HUES48 (cell line): Measurements from ENCODE around the gene PTEN.

Experiments used
- H3K27ac ChIP-seq: one replicate; pipeline ENCODE4 v1.7.0; 2013; ENCODE audit warnings: low read depth, low read length, inconsistent platforms
- H3K27me3 ChIP-seq: 2 replicates; pipeline ENCODE4 v1.6.1; 2013; ENCODE audit warnings: mild to moderate bottlenecking, low read length; ENCODE audit not compliant: control insufficient read depth, insufficient read depth
- H3K36me3 ChIP-seq: 2 replicates; pipeline ENCODE4 v1.6.1; 2013; ENCODE audit warnings: low read length; ENCODE audit not compliant: control insufficient read depth, insufficient read depth
- H3K4me1 ChIP-seq: 2 replicates; pipeline ENCODE4 v1.6.1; 2013; ENCODE audit warnings: mild to moderate bottlenecking, low read length; ENCODE audit not compliant: control insufficient read depth, insufficient read depth
- H3K4me3 ChIP-seq: 2 replicates; pipeline ENCODE4 v1.5.1; 2013; ENCODE audit warnings: mild to moderate bottlenecking, low read depth, low read length
- H3K9ac ChIP-seq: 2 replicates; pipeline ENCODE4 v1.6.1; 2013; ENCODE audit warnings: mild to moderate bottlenecking, low read depth, low read length, moderate library complexity
- H3K9me3 ChIP-seq: 2 replicates; pipeline ENCODE4 v1.6.1; 2013; ENCODE audit warnings: low read length; ENCODE audit not compliant: control insufficient read depth, insufficient read depth

Gene PTEN

DNA sequence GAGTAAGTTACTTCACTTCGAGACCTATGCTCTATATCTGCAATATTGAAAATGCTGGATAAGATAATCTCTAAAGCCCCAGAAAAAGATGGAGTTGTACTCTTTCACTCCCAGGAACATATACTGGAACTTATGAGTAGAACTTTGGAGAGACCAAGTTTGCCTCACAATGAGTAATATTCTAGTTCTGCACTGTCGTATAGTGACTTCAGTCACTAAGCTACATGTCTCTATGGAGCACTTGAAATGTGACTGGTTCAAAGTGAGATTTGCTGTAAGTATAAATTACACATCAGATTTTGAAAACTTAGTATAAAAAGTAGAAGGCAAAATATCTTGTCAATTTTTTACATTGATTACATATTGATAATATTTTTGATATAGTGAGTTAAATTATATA is 116.4 kb downstream of the PTEN start:
- Histone ChIP-seq H3K9me3 (no peaks in the 10 kb centered on the region), H3K4me3 (no peak overlapping the region), H3K27ac (no peak overlapping the region), H3K27me3 (no peaks in the 10 kb centered on the region), H3K9ac (no peak overlapping the region), H3K4me1 (peaks cover 29% of the 10 kb centered on the region), H3K36me3 (no peaks in the 10 kb centered on the region)

DNA sequence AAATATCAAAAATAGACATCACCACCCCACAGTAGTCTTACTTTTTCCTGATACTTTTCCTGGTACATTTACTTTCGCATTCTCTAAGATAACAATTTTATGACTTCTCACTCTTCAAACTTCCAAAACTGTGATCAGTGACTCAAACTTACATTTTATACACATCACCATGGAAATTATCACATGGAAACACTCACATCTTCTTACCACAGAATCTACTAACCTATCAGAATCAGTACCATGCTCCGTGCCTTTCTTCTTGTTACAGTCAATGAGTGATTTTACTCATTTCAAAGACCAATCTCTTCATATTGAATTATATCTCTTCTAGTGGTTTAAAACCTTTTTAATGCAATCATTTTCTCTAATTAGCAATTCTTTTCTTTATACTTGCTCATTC is 120.3 kb downstream of the PTEN start:
- Histone ChIP-seq H3K4me1 (no peaks in the 10 kb centered on the region), H3K36me3 (no peaks in the 10 kb centered on the region), H3K27me3 (no peaks in the 10 kb centered on the region), H3K4me3 (no peak overlapping the region), H3K27ac (no peak overlapping the region), H3K9me3 (no peaks in the 10 kb centered on the region), H3K9ac (no peak overlapping the region)

DNA sequence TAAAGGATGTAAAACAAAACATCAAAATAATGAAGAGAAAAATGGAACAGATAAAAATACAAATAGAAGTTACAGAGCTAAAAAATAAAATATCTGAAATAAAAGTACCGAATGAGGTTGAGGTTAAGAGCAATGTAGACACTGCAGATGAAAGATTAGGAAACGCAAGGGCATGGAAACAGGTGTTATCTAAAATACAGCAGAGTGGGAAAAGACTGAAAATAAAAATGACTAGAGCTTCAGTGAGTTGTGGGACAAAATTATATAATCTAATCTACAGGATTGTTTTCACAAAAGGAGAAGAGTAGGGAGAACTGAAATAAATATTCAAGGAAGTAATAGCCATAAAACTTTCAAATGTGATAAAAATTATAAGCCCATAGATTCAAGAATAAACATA is 123.8 kb downstream of the PTEN start:
- H3K9ac ChIP-seq: no peak overlapping the region
- H3K4me3 ChIP-seq: no peak overlapping the region
- no peaks in the 10 kb centered on the region for H3K4me1 ChIP-seq
- H3K9me3 ChIP-seq: no peaks in the 10 kb centered on the region
- no peaks in the 10 kb centered on the region for H3K36me3 ChIP-seq
- no peaks in the 10 kb centered on the region for H3K27me3 ChIP-seq
- H3K27ac ChIP-seq: no peak overlapping the region

DNA sequence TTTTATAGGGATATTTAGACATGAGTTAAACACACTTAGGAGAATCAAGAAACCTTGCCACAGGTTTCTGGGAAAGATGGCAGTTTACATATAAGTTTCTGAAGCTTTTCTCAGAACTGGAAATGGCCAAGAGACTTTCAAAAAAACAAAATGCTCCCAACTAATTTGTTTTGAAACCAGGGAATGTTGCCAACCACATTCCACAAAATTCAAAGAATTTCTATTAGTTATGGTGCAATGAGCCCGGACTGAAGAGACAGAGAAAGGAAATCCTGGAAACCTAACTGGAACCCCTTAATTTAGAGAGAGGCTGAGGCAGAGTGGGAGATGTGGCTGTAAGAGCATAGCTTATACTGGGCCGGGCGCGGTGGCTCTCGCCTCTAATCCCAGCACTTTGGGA is 128.5 kb downstream of the PTEN start:
- no peak overlapping the region for H3K27ac ChIP-seq
- H3K4me1 ChIP-seq: no peaks in the 10 kb centered on the region
- no peaks in the 10 kb centered on the region for H3K36me3 ChIP-seq
- no peaks in the 10 kb centered on the region for H3K27me3 ChIP-seq
- no peak overlapping the region for H3K4me3 ChIP-seq
- no peaks in the 10 kb centered on the region for H3K9me3 ChIP-seq
- H3K9ac ChIP-seq: no peak overlapping the region

DNA sequence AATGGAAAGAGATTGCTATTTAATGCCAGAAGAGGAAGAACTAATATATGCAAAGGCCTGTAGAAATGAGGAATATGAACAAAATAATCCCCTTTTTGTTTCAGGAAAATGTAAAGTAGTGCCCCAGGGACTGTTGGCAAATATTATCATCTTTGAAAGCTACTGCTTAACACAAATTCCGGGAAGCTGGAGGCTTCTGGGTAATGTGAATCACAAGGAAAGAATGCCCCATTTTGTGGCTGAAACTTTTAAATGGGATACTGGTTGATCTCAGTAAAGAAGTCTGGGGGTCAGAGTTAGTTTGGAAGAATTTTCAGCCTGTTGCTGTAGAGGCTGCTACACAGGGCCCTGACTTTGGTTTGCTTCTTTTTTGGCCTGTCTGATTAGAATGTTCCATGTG is 141.0 kb downstream of the PTEN start:
- no peak overlapping the region for H3K9ac ChIP-seq

DNA sequence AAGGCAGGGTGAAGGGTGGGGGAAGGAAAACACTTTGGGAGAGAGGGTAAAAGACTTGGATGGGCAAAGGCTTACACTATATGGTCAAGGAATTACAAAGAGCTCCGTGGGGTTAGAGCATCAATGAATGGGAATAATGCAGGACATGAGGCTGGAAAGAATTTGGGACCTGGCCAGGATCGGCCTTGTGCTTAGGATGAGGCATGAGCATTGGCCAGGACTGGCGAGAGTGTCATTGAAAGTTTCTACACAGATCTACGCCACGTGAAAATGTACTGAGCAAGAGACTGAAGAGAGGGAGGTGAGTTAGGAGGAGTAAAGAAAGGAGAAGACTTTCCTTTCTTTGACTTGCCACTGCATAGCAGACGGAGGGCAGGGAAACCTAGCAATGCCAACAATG is 142.8 kb downstream of the PTEN start:
- no peaks in the 10 kb centered on the region for H3K36me3 ChIP-seq
- H3K27ac ChIP-seq: no peak overlapping the region
- no peak overlapping the region for H3K4me3 ChIP-seq
- H3K27me3 ChIP-seq: no peaks in the 10 kb centered on the region
- H3K4me1 ChIP-seq: no peaks in the 10 kb centered on the region
- H3K9ac ChIP-seq: no peak overlapping the region
- H3K9me3 ChIP-seq: no peaks in the 10 kb centered on the region

More for the DNA sequence above, 141.0 kb downstream of the PTEN start:
- no peaks in the 10 kb centered on the region for H3K27me3 ChIP-seq
- no peaks in the 10 kb centered on the region for H3K4me1 ChIP-seq
- H3K4me3 ChIP-seq: no peak overlapping the region
- H3K27ac ChIP-seq: no peak overlapping the region
- no peaks in the 10 kb centered on the region for H3K36me3 ChIP-seq
- H3K9me3 ChIP-seq: no peaks in the 10 kb centered on the region

DNA sequence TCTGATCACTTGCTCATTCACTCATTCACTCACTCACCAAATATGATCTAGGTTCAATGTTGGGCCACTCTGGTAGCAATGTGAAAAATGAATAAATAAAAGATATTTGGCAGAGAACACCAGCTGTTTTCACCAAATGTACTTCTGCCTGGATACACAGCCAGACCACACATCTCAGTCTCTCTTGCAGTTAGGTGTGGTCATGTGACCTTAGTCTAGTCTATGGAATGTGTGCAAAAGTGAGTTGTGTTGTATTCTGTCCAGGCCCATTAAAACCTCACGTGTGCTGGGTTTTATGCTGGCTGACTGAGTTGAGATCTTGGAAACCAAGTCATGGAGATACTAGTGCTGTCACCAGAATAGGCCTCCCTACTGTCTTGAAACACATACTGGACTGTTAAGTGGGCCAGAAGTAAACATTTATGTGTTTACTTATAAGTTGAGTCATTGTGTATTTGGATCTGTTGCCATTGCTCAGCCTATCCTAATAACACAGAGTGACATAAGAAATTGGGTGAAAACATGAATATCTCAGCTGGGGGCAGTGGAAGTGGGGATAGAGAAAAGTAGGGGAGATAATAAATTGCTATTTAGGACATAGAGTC is 145.5 kb downstream of the PTEN start:
- no peaks in the 10 kb centered on the region for H3K36me3 ChIP-seq
- H3K4me3 ChIP-seq: no peak overlapping the region
- no peaks in the 10 kb centered on the region for H3K9me3 ChIP-seq
- no peaks in the 10 kb centered on the region for H3K4me1 ChIP-seq
- H3K9ac ChIP-seq: no peak overlapping the region
- no peak overlapping the region for H3K27ac ChIP-seq
- H3K27me3 ChIP-seq: no peaks in the 10 kb centered on the region

DNA sequence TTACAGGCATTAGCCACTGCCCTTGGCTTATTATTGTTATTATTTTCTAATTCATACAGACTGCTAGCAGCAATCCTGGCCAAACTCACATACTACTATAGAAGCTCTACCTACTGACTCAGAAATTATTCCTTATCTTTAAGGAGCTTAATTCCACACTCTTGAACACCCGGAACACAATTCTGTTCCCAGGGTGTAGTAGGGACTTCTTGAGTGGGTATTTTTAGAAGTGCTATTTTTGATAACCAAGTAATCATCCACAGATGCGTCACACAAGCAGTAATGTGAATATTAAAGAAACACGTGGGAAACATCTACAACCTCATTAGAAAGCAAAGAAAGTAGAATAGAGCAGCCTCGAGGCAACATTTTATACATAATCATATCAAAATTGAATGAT is 149.2 kb downstream of the PTEN start:
- Histone ChIP-seq H3K4me1 (no peaks in the 10 kb centered on the region), H3K36me3 (no peaks in the 10 kb centered on the region), H3K9me3 (no peaks in the 10 kb centered on the region), H3K27ac (no peak overlapping the region), H3K9ac (no peak overlapping the region), H3K4me3 (no peak overlapping the region), H3K27me3 (no peaks in the 10 kb centered on the region)

DNA sequence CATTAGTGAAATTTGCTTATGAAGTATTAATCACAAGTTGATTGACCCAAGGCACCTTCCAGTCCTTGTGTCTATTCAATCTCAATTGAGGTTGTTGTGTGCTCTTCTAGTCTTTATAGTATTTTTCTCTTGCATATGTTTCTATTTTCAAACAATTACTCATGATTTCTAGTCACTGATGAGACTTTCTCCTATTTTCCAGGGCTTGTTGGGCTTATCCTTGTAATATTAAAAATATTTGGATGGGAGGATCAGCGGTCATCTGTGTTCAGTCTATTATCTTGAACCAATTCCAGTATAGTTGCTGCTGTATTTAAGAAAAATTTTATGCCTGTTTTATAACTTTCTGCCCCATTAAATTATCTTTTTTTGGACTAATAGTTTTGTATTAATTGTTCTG is 154.4 kb downstream of the PTEN start:
- no peaks in the 10 kb centered on the region; the same call in 1 of the 2 replicates for H3K4me1 ChIP-seq
- H3K9ac ChIP-seq: no peak overlapping the region
- no peaks in the 10 kb centered on the region for H3K36me3 ChIP-seq
- no peaks in the 10 kb centered on the region for H3K27me3 ChIP-seq
- no peak overlapping the region for H3K4me3 ChIP-seq
- no peaks in the 10 kb centered on the region for H3K9me3 ChIP-seq
- no peak overlapping the region for H3K27ac ChIP-seq

DNA sequence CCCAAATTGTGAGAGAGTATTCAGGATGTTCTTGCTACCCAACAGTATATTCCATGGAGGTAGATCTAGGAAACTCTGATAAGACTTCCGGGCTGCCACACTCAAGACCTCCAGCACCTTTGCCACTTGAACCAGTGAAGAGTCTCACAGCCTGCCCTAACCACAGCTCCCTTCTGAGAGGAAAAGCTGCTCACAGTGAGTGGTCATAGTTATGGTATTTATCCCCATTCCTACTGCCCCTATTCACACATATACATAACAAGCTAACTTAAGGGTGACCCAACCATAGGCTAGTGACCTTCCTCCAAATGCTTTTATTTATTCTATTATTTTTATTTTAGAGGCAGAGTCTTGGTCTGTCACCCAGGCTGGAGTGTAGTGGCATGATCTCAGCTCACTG is 156.3 kb downstream of the PTEN start:
- no peak overlapping the region for H3K27ac ChIP-seq
- H3K9ac ChIP-seq: no peak overlapping the region
- H3K27me3 ChIP-seq: no peaks in the 10 kb centered on the region
- H3K9me3 ChIP-seq: no peaks in the 10 kb centered on the region
- H3K36me3 ChIP-seq: no peaks in the 10 kb centered on the region
- no peak overlapping the region for H3K4me3 ChIP-seq
- no peaks in the 10 kb centered on the region; the same call in 1 of the 2 replicates for H3K4me1 ChIP-seq
